Activated gamma-delta T cell (primary cell): Measurements from ENCODE around the gene FOXD4L3.
"Not testable (repeated sequence)": the region's sequence is repeated elsewhere in the genome, so short reads cannot be mapped to it uniquely, and the experiment has no call there.

Experiments
- DNase-seq: peaks from one replicate; lab custom pipeline; 2025; lab: John Stamatoyannopoulos, UW

Gene FOXD4L3

GRCh38 chr9:68351689-68352088 lies 49.0 kb downstream of the FOXD4L3 start:
- not testable (repeated sequence) for DNase-seq
